Stimulated activated CD8-positive, alpha-beta memory T cell treated with anti-CD3 and anti-CD28 coated beads, Interleukin-7, amount 100 ng/mL, for 1 hour (primary cell): ENCODE measurements around the gene RHOBTB3.

Source experiments
- DNase-seq, 2 donors: peaks; one replicate each; pipeline ENCODE4 v3.0.0-alpha.2; 2020; ENCODE audit warnings: low read depth in 2 of 2

Gene RHOBTB3

DNA sequence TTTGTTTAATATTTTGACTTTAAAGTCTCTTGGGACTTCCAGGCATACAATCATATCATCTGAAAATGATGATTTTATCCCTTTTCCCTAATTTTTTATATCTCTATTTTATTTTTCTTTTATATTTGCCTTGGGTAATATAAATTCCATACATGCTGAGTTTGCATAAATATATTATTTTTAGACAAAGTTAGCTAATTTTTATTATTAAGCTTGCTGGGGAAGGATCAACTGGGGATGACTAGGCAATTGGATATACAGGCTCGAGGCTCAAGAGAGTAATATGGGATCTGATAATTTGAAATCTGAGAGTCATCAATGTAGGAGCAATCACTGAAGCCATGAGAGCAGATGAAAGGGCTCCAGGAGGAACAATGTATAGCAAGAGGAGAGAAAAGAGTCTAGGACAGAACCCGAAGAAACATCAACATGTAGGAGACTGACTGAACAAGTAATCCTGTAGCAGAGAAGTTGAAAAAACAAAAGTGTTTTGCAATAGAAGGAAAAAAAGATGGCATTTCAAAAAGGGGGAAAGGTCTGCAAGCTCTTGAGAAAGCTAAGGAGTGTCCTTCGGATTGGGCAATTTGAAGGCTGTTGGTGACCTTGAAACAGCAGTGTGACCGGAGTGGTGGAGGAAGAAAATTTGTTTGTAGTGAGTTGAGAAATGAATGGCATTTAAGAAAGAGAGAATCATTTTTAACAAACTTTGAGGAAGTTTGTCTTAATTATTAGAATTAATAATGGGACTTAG lies 17.0 kb upstream of the RHOBTB3 start:
- no peak for DNase-seq

DNA sequence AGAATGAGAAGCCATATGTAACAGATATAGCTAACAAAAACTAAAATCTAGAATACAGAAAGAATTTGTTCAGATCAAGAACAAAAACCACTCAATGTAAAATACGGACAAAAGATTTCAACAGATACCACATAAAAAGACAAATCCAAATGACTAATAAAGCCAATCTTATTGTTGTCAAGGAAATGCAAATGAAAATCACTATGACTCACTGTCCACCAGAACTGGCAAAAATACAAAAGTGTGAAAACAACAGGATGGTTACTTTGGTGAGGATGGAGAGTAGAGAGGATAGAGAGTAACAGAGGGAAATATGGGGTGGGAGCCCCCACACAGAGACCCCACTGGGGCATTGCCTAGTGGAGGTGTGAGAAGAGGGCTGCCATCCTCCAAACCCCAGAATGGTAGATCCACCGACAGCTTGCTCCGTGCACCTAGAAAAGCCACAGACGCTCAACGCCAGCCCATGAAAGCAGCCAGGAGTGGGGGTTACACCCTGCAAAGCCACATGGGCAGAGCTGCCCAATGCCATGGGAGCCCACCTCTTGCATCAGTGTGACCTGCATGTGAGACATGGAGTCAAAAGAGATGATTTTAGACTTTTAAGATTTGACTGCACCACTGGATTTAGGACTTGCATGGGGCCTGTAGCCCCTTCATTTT lies 15.2 kb upstream of the RHOBTB3 start:
- no peak for DNase-seq

DNA sequence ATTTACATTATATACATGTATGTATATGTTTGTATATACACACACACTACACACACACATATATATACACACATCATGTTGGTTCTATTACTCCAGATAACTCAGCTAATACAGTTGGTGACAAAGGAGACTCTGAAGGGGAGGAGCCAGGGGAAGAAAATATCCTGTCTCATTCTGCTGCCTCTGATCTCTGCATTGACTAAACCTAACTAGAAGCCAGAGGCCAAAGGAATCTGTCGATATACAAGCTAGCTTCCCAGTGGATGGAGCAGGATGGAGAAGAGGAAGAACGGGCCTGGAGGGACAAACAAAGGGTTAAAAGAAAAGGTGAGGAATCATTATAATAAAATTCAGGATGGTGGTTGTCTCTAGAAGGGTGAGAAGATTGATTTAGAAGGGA lies 13.7 kb upstream of the RHOBTB3 start:
- no peak for DNase-seq

- DNase-seq: no peak
Observed at GRCh38 chr5:95718203-95718602, 12.9 kb upstream of the RHOBTB3 start.

DNA sequence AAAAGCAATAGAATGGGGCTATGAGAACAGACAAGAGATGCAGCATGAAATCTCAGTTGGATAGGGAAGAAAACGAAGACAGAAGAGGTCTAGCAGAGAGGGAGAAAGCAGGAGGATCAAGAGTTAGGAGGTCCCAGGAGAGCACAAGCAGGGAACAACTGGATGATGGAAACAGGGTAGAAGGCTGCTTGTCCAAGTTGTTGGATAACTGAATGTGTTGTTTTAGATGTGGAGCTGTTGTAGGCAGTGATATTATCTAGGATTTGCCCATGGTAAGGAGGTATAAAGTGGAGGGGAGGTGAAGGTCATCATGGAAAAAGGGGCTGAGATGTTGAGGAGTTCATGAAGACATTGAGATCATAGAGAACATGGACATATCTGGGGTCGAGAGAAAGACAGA lies 12.4 kb upstream of the RHOBTB3 start:
- DNase-seq: no peak

DNA sequence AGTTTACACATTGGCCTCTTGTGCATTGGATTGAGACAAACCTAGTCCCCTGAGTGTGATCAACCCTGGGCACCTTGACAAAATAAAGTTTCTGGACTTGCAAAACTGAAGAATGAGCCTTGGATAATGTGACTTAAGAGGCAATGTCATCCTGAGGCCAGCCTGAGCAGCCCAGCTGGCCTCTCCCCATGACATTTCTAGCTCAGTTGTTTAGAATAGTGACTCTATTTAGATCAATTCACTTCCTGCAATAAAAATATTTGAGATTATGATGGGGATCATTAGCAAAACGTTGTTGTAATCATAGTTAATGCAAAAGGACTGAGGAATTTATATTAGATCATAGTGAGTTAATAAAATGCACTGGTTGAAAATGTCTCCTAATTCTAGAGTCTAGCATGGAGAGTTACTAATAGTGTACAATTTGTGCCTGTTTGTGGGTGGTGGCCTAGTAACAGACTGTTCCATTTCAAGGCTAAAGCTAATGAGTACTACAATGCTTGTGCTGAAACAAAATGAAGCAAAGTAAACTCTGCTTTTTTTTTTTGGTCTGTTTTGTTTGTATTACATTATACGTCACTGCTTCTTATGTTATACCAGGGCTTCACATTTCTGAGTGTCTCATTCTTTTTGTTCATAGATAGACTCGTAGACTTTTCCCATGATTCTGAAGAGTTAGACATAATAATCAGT lies 10.9 kb upstream of the RHOBTB3 start:
- no peak for DNase-seq

- DNase-seq: no peak
Observed at GRCh38 chr5:95721582-95722295, 9.4 kb upstream of the RHOBTB3 start.

DNA sequence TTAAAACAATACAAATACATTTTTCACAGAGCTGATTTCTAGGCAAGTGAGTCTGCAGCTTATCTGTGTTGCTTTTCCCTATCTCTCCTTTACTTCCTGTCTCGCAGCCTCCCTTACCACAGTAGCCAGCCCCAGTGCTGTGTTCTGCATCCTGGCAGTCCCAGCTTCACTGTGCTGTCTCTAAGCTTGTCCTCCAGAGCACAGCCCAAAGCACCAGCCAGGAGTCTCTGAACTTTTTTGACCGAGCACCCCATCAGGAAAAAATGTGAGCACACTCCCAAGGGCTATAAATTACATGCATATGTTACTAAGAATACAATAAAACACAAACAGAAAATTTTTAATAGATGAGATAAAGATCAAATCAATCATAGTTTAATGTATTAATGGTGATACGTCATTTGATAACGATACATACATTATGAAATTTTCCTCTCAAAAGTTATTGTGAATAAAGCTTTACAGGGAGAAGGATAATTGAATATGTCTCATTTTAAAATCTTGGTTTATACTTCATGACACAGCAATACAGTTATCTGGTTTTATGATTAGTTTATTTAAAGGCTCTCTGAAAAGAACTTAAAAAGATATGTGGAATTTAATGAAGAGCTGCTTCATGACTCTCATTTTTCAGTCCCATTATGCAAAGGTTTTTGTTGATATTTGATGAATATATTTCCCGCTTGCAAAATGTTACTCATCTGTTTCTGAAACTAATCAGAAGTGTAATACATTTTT lies 7.3 kb upstream of the RHOBTB3 start:
- no peak for DNase-seq

- DNase-seq: no peak
Observed at GRCh38 chr5:95725071-95725820, 5.9 kb upstream of the RHOBTB3 start.

- DNase-seq: no peak
Observed at GRCh38 chr5:95725937-95726810, 5.0 kb upstream of the RHOBTB3 start.

- DNase-seq: no peak
Observed at GRCh38 chr5:95726811-95727763, 4.0 kb upstream of the RHOBTB3 start.

DNA sequence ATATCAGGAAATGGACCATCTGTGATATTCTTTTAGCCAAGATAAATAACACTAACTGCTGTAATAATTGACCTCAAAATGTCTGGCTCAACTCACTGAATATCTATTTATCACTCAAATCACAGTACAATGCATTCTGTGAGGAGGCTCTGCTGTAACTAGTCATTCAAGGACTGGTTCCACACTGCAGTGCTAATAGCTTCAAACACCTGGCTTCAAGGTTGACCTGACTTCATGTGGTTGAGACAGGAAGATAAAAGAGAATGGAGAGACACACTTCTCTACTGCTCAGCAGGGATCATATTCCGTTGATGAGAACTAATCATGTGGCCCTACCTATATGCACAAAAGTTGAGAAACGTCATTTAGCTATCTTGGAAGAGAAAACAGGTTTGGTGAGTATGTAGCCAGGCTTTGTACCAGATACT lies 3.4 kb upstream of the RHOBTB3 start:
- DNase-seq: no peak

DNA sequence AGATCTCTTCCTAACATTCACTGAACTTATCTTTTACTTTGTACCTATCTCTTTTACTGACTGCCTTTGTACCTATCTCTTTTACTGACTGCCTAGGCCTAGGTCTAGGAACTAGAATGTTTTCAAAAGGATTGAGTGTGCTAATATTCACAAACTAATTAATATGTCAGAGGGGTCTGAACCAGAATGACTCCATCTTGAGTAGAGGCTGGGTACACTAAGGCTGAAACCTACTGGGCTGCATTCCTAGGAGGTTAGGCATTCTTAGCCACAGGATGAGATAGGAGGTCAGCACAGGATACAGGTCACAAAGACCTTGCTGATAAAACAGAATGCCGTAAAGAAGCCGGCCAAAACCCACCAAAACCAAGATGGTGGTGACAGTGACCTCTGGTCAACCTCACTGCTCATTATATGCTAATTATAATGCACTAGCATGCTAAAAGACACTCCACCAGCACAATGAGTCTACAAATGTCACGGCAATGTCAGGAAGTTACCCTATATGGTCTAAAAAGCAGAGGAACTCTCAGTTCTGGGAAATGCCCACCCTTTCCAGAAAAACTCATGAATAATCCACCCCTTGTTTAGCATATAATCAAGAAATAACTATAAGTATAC lies 2.5 kb upstream of the RHOBTB3 start:
- DNase-seq: no peak

DNA sequence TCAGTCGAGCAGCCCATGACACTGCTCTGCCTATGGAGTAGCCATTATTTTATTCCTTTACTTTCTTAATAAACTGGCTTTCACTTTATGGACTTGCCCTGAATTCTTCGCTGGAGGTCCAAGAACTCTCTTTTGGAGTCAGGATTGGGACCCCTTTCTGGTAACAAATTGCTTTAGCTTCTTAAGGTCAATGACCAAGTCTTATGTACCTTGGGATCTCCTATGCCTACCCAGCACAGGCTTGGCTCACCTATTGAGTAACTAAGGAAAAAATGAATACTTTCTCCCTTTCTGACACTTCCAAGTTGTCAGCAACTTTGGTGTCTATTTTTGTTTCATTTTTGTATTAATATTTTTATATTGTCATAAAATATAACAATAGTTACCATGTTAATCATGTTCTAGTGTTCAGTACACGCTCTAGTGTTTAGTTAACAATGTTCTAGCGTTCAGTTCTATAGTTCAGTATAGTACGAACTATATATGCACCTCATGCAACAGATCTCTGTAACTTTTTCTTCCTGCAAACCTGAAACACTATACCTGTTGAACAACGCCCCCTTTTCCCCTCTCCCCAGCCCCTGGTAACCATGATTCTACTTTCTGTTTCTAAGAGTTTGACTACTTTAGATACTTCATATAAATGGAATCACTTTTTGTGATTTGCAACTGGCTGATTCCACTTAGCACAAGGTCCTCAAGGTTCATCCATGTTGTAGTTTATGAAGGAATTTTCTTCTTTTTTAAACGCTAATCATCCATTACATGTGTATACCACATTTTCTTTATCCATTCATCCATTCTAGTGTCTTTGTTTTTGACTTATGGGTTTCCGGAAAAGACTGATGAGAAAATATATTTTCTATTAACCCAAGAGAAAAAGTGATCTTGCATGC lies 1.8 kb upstream of the RHOBTB3 start:
- no peak for DNase-seq

GRCh38 chr5:95730011-95730700 lies 980 bp upstream of the RHOBTB3 start:
- no peak for DNase-seq
